NCI-H524 (cell line): ENCODE measurements around the gene NEGR1.
A peak's percentile ranks its signal among the peaks of the same experiment; 100 is the strongest.

Source experiments
- DNase-seq, 2 experiments: peaks; one replicate each; lab custom pipeline; 2025; lab: John Stamatoyannopoulos, UW

The NEGR1 gene

GRCh38 chr1:71561729-71562128, 720.6 kb downstream of the NEGR1 start:
- DNase-seq = no peak

- no peak for DNase-seq
Measured at GRCh38 chr1:71561206-71561605, 721.1 kb downstream of the NEGR1 start.

- no peak for DNase-seq
Measured at GRCh38 chr1:71559880-71560279, 722.5 kb downstream of the NEGR1 start.

GRCh38 chr1:71557138-71557537, 725.2 kb downstream of the NEGR1 start:
- no peak for DNase-seq

- no peak for DNase-seq
Measured at GRCh38 chr1:71548398-71548890, 733.9 kb downstream of the NEGR1 start.

DNA sequence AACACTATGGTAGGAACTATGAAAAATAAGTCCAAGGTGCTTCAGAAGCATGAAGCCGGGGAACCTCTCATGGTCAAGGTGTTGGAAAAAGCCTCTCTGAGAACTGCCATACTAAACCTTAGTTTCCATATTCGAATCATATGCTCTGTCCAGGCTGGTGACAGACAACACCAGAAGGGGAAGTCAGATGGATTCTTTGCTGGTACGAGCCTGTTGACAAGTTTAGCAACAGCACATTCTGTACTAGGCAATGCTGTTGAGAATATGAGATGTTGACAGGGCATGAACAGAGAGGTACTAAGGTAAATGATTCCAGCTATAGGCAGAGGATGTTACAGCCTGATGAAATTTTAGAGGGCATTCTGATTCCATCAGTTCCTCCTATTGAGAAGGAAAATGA, 740.2 kb downstream of the NEGR1 start:
- DNase-seq = no peak

DNA sequence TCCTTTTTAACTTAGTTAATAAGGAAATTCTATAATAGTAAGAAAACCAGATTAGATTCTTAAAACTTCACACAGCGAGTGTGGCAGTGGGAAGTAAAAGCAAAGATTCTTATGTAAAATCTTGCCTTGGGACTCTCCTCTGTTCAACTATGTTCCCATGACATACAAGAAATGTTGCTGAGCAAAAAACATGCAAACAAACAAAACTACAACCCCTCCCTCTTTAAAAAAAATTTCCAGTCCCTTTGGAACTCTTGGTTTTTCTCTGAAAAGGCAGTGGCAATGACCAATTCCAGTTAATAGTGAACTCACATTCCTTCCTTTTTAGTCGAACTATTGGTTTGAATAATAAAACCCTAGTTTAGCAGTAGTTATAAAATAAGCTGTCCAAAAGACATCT, 748.4 kb downstream of the NEGR1 start:
- DNase-seq = no peak

GRCh38 chr1:71532343-71532742, 750.0 kb downstream of the NEGR1 start:
- no peak for DNase-seq

GRCh38 chr1:71526824-71527223, 755.5 kb downstream of the NEGR1 start:
- DNase-seq = no peak

- DNase-seq = no peak
Measured at GRCh38 chr1:71522721-71523120, 759.6 kb downstream of the NEGR1 start.

DNA sequence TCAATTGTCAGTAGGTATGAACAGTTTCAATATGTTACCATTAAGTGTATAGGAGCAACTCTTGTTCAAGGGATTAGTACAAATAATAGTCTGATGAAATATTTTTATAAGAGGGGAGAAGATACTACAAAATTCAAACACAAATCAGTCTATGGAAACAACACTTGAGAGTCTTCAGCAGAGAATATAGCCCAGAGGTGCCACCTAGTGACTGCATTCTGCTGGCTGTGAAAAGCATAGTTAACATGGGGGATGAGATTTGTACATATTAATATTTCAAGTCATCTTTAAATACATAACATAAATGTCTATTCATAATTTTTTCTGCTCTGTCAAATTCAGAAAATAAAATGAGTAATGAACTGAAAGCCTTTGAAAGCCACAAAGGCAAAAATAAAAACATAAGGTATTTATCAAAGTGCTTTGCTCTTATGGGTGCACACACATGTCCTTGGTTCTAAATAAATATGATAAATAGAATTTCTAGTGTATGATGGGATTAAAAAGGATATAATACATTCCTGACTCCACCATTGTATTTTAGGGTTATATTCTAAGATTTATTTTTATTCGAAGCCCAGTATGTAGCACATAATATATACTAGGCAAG, 760.6 kb downstream of the NEGR1 start:
- DNase-seq = peak in 1 of 2 experiments; percentile 37

DNA sequence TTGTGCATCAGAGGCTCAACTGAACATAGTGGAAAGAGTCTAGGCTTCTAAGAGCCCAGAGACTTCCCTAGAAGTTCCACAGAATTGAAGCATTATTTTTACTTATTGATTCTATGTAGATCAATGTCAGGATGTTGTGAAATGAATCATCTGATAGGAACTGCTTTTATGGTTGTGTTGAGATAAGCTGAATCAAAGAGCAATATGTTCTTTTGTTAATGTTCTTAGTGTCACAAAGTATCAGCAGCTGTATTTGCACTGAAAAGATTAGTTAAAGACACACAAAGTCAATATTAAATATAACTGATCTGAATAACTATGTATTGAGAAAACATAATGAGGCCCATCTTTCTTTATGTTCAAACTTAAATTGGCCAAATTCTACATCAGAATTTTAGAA, 770.8 kb downstream of the NEGR1 start:
- DNase-seq = no peak

- DNase-seq = no peak
Measured at GRCh38 chr1:71510725-71511124, 771.6 kb downstream of the NEGR1 start.

DNA sequence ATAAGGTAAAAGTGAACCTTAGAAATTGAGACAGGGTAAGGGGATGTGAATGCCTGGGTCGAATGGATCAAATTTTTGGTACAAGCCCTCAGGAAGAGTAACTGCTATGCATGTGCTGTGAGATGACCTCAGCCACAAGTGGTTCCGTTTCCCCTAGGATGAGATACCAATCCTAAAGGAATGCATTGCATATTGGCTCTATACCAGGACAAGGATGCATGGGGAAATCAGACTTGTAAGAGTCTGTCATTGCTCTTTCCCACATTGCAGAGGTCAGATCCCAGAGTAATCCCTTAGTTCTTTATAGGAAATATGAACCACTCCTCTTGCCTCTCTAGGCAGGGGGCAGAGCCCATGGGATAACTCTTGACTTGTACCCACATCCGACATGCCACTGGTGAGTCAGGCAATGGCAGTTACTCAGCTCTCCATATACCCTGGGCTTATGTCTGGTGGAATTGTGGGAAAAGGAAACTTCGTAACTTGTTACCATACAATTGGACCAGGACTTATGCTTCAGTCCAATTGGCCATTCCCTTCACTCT, 773.2 kb downstream of the NEGR1 start:
- no peak for DNase-seq

GRCh38 chr1:71502006-71502405, 780.3 kb downstream of the NEGR1 start:
- no peak for DNase-seq

GRCh38 chr1:71498542-71498941, 783.8 kb downstream of the NEGR1 start:
- DNase-seq = no peak

DNA sequence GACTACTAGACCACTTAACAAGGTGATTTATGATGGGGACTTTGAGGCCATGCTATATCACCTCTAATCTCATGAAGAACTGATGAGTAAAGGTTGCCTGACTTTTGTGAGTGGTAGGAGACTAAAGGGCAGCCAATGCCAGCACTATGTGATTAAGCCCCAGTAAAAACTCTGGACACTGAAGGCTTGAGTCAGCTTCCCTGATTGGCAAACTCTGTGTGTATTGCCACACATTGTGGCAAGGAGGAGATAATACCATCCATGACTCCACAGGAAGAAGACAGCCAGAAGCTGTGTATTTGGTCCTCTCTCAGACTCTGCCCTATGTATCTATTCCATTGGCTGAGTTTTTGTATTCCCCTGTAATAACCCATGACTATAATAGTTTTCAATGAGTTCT, 788.2 kb downstream of the NEGR1 start:
- no peak for DNase-seq

DNA sequence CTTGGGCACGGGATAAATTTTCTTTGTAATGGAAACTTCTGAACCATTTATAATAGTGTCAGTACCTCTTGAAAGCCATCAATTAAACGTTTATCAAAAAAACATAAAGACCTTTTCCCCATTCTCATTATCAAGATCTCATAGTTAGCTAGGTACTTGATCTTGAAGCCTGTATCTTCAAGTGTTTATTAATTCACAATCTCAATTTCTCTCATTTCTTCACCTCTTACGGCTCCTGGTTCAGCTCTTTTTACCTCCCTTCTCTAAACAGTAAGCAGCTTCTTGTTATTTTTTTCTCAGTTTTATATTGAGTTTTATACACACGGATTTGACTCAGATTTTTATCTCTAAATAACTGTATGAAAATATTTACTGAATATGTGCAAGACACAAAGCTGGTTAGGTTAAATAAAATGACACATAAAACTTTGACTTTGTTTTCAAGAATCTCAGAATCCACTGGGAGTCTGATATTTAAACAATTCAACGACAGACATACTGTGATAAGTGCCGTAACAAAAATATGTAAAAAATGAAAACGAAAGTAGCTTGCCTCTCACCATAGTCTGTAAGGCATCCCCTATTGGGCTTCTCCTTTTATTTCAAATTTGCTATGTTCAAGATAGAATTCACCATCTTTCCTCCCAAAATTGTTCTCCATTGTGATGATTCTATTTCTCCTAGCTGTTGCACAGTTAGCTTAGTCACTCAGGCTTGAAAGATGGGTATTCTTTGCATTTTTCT, 789.9 kb downstream of the NEGR1 start:
- no peak for DNase-seq

DNA sequence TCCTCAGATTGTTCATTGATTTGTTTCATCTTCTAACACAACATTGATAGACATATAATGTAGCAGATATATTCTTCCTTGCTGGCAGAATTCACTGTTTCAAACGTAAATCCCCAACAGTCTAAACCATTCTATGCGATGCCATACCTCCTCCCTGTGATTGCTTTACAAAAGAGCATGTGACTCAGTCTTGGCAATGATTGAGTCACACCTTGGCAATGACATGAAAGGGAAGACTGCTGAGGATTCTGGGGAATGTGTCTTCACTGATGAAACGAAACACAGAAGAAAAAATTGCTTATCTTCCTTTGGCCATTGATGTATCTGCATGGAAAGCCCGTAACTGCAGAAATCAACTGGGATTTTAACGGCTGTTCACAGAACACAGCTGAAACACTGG, 791.9 kb downstream of the NEGR1 start:
- no peak for DNase-seq

- no peak for DNase-seq
Measured at GRCh38 chr1:71488555-71489252, 793.6 kb downstream of the NEGR1 start.

DNA sequence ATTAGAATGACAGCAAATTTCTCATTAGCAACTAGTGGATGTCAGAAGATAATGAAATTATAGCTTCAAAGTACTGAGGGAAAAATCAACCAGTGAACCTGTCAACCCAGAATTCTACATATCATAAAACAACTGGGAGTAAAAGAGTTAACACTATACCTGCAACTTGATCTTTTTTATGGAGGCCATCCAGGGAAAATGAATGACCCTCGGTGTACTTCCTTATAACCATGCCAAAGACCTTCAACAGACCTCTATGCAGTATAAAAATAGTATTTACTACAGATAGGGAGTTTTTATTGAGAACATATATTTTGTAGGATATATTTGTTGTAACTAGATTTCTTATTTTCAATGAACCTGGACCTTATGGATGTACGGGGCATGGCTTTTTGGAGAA, 809.0 kb downstream of the NEGR1 start:
- DNase-seq = no peak

- DNase-seq = no peak
Measured at GRCh38 chr1:71465093-71465492, 817.2 kb downstream of the NEGR1 start.

DNA sequence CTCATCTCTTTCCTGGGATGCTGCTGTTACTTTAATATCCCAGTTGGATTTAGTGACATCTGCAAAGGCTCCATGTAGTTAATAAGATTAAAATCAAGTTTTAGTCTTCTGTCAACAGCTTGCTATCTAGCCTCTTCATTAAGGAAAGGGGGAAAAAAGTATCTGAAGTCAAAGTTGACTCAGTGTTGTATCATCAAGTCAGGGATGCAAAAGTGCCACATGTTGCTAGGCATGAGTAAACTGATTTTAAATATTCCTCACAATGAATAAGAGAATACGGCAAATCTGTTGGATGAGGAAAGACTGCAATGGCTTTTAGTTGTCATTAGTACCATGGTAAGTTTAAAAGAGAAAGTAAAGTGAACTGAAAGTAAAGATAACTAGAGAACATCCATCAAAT, 818.3 kb downstream of the NEGR1 start:
- peak in 1 of 2 experiments; percentile 50 for DNase-seq
